Lower leg skin (tissue), 3 donors: Measurements from ENCODE around the gene A3GALT2.

Experiments used
- CTCF ChIP-seq, 3 donors: fragments of 450-650 bp; IDR thresholded peaks; one replicate each; pipeline ENCODE4 v1.5.1; 2016; ENCODE audit warnings: antibody characterized with exemption in 3 of 3, mild to moderate bottlenecking in 3 of 3, moderate library complexity in 2 of 3
- POLR2A ChIP-seq, 2 donors: fragments of 450-650 bp; IDR thresholded peaks; one replicate each; pipeline ENCODE4 v1.6.1; 2016 to 2017; ENCODE audit warnings: antibody characterized with exemption in 2 of 2, mild to moderate bottlenecking in 1 of 2, moderate library complexity in 1 of 2

GRCh38 chr1:33319949-33320618 lies 814 bp downstream of the A3GALT2 start:
- TF ChIP-seq CTCF (IDR thresholded peaks at IDR 0.05) = no peak
- TF ChIP-seq POLR2A (IDR thresholded peaks at IDR 0.05) = no peak
